Activated CD8-positive, alpha-beta memory T cell treated with anti-CD3 and anti-CD28 coated beads for 36 hours (primary cell): ENCODE results near the gene NBPF11. TPM values are rescaled to one million over a fixed set of nuclear protein-coding genes. Genes with fewer than 3 reads are reported as not detected.
"Not testable (repeated sequence)": the region's sequence is repeated elsewhere in the genome, so short reads cannot be mapped to it uniquely, and the experiment has no call there.

ENCODE experiments used
- CTCF ChIA-PET: fragments of 350-600 bp; sonication (Branson Sonifier 250); formaldehyde crosslinking; loops from one replicate; lab custom pipeline; 2021; ENCODE audit warnings: antibody characterized with exemption; lab: Charles Lee
- POLR2A ChIA-PET: fragments of 350-600 bp; sonication (Branson Sonifier 250); formaldehyde crosslinking; loops from one replicate; lab custom pipeline; 2021; ENCODE audit warnings: antibody characterized with exemption; lab: Charles Lee
- total RNA-seq, 2 experiments: library from RNA; stranded (reverse); gene quantifications; one replicate each; pipeline ENCODE4 v1.2.3, GENCODE V29; 2021

The NBPF11 gene
- total RNA-seq, 2 experiments from 2014 or later, result 5.2 to 6.0 TPM

DNA sequence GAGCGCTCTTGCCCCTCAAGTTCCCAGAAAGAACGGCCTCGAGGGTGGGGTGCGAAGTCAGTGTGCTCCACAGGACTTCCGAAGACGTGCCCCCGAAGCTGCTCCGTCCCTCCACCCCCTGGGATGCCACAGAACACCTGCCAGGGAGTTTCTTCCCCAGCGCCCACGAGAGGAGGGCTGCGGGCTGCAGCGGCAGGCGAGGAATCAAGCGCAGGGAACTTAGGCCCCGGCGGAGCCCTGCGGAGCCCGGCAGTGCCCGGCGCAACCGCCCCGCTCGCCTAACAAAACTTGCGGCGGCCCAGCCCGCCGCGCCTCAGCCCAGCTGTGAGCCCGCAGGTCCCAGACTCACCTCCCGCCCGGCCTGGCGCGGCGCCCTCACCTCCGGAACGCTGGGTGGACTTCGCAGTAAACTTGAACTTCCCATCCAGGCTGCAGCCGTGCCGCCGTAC, 686 bp downstream of the NBPF11 start:
- POLR2A ChIA-PET, result interaction anchor here (0.6 kb wide), 1 partner anchor 112 kb away, joined by 3 read pairs; no protein-coding TSS in a partner anchor
- CTCF ChIA-PET, result not testable (repeated sequence)

DNA sequence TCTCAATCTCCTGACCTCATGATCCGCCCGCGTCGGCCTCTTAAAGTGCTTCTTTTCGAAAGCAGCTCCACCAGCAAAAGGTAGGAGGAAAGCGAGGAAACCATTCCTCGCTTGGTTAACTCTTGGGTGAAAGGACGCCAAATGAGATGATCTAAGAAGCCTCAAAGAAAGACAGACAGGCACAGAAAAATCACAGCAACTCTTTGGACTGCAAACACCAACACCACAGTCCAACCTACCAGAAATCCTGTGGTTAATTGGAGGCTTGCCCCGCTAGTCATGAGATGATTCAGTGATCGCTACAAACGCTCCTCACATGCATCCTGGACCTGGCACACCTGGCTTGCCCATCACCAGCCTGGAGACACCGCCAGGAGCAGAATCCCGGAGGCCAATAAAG, 1.1 kb downstream of the NBPF11 start:
- CTCF ChIA-PET, POLR2A ChIA-PET: not testable (repeated sequence)

- POLR2A ChIA-PET, CTCF ChIA-PET: not testable (repeated sequence)
Measured at GRCh38 chr1:148150014-148150413, 2.1 kb downstream of the NBPF11 start.

DNA sequence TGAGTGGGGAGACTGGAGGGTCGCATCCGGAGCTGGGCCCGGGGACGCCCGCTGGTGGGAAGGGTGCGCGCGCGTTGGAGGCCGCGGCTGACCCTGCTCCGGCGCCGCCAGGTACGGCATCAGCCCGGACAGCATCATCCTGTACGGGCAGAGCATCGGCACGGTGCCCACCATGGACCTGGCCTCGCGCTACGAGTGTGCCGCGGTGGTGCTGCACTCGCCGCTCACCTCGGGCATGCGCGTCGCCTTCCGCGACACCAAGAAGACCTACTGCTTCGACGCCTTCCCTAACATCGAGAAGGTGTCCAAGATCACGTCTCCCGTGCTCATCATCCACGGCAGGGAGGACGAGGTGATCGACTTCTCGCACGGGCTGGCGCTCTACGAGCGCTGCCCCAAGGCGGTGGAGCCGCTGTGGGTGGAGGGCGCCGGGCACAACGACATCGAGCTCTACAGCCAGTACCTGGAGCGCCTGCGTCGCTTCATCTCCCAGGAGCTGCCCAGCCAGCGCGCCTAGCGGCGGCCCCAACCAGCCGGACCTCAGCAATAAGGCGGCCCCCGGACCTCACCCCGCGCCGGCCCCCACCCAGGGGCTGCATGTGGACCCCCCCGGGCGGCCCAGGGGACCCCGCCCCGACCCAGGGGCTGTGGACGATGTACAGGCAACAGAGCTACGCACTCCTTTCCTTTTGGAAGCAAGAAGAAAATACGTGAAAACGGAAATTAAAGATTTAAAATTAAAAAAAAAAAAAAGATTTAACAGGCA, 2.8 kb downstream of the NBPF11 start:
- POLR2A ChIA-PET, CTCF ChIA-PET: not testable (repeated sequence)

- POLR2A ChIA-PET, CTCF ChIA-PET: not testable (repeated sequence)
Measured at GRCh38 chr1:148147052-148147838, 4.8 kb downstream of the NBPF11 start.

DNA sequence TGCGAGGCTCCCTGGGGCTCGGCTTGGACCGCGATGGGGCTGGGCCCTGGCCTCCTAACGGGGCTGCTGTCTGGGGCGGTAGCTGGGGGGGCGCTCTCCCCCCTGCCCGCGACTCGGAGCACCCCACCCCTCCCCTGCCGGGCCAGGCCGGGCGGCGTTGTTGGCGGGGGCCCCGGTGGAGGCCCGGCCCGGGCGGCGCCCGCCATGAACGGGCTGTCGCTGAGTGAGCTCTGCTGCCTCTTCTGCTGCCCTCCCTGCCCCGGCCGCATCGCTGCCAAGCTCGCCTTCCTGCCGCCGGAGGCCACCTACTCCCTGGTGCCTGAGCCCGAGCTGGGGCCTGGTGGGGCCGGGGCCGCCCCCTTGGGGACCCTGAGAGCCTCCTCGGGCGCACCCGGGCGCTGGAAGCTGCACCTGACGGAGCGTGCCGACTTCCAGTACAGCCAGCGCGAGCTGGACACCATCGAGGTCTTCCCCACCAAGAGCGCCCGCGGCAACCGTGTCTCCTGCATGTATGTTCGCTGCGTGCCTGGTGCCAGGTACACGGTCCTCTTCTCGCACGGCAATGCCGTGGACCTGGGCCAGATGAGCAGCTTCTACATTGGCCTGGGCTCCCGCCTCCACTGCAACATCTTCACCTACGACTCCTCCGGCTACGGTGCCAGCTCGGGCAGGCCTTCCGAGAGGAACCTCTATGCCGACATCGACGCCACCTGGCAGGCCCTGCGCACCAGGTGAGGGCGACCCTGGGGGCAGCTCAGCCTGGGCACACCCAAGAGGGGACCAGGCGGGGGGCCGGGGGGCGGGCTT, 5.7 kb downstream of the NBPF11 start:
- CTCF ChIA-PET, POLR2A ChIA-PET: not testable (repeated sequence)

DNA sequence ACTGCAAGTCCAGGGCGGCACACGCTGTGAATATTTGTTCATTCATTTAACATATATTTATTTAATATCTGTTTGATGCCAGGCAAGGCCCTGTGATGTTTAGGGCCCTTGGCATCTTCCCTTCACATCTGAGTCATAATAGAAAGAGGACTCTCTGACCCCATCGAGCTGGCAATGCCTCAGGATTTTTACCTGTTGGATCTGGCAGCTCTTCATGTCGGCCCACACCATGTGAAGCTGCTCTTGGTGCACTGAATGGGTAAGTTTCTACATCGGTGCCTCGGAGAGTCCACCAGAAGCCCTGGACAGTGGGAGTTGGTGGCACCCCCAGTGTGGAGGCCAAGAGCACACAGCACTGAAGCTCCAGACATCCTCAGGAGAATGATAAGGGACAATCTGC, 8.9 kb downstream of the NBPF11 start:
- POLR2A ChIA-PET, CTCF ChIA-PET: not testable (repeated sequence)

GRCh38 chr1:148141936-148142335, 10.1 kb downstream of the NBPF11 start:
- CTCF ChIA-PET, POLR2A ChIA-PET: not testable (repeated sequence)

GRCh38 chr1:148138606-148139005, 13.5 kb downstream of the NBPF11 start:
- CTCF ChIA-PET, POLR2A ChIA-PET: not testable (repeated sequence)

- CTCF ChIA-PET, POLR2A ChIA-PET: not testable (repeated sequence)
Measured at GRCh38 chr1:148122341-148122740, 29.7 kb downstream of the NBPF11 start.

GRCh38 chr1:148120395-148120794, 31.7 kb downstream of the NBPF11 start:
- CTCF ChIA-PET, POLR2A ChIA-PET: not testable (repeated sequence)

GRCh38 chr1:148095732-148096131, 56.3 kb downstream of the NBPF11 start:
- POLR2A ChIA-PET, CTCF ChIA-PET: not testable (repeated sequence)

- CTCF ChIA-PET, result not testable (repeated sequence)
Measured at GRCh38 chr1:148086196-148086595, 65.9 kb downstream of the NBPF11 start.

DNA sequence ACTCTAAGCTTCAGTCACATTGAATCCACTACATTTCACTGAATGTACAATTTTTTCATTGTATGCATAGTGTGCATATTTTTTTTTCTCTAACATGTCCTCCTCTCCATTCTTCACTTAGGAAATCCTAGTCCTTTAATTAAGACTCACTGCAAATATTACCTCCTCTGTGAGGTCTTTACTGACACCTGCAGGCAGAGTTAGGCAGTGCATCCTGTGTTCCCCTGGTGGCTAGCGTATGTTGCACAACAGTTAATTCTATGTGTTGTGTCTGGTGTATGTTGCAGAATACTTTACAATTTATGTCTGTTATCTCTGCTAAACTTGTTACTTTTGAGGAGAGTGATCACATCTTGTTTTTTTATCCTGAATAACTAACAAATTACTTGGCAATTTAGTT, 70.9 kb downstream of the NBPF11 start:
- POLR2A ChIA-PET, CTCF ChIA-PET: not testable (repeated sequence)

More at GRCh38 chr1:148086196-148086595, 65.9 kb downstream of the NBPF11 start:
- POLR2A ChIA-PET, result not testable (repeated sequence)

DNA sequence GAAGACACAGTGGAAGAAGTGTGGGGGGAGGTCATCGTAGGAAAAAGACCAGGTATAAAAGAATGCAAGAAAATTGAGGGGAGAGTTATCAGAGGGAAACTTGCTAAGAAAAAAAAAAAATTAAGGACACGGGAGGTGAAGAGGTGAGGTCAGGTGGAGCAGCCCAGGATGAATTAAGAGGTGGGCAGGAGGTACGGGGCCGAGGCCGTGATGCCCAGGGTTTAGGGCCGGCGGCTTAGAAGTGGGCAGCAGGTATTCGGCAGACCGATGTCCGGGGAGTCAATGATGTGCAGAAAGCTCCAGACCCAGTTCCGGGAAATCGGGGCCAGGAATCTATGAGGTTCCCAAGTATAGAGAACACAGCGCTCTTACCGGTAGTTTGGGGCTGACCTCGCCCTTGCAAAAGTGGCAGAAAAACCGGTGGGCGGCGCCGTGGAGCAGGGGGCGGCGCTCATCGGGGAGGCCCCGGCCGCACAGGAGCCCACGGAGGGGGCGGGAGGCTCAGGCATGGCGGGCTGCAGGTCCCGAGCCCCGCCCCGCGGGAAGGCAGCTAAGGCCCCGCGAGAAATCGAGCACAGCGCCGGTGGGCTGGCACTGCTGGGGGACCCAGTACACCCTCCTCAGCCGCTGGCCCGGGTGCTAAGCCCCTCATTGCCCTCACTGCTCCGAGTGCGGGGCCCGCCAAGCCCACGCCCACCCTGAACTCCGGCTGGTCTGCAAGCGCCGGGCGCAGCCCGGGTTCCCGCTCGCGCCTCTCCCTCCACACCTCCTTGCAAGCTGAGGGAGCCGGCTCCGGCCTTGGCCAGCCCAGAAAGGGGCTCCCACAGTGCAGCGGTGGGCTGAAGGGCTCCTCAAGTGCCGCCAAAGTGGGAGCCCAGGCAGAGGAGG, 73.2 kb downstream of the NBPF11 start:
- CTCF ChIA-PET, POLR2A ChIA-PET: not testable (repeated sequence)

DNA sequence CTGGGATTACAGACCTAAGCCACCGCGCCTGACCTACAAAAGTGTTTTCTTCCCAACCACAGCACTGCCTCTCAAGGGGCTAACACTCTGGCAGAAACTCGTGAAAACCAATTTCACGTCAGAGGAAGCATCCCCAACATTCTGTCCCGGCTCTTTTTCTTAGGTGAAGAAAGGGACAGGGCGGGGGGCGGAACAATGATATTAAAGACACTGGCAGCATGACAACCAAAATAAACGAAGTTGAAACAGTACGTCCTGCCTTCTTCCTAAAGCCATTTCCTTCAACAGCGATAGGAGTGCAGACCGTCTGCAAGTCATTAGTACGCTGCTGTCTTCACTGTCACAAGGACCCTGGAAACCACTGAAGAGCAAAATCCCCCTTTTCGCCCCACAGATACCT, 74.0 kb downstream of the NBPF11 start:
- CTCF ChIA-PET, result not testable (repeated sequence)

GRCh38 chr1:148077458-148077857, 74.6 kb downstream of the NBPF11 start:
- CTCF ChIA-PET, POLR2A ChIA-PET: not testable (repeated sequence)

More for the DNA sequence above, 74.0 kb downstream of the NBPF11 start:
- POLR2A ChIA-PET, result not testable (repeated sequence)

DNA sequence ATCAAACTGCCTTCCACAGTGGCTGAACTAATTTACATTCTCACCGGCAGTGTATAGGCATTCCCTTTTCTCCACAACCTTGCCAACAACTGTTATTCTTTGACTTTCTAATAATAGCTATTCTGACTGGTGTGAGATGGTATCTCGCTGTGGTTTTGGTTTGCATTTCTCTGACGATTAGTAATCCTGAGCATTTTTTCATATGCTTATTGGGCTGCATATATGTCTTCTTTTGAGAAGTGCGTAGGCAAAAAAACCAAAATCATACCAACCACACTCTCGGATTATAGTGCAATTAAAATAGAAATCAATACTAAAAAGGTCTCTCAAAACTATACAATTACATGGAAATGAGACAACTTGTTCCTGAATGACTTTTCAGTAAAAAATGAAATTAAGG, 78.7 kb downstream of the NBPF11 start:
- POLR2A ChIA-PET, CTCF ChIA-PET: not testable (repeated sequence)

GRCh38 chr1:148068606-148069005, 83.5 kb downstream of the NBPF11 start:
- POLR2A ChIA-PET, CTCF ChIA-PET: not testable (repeated sequence)
